Measurements from ENCODE around the gene LHX2.
A peak's percentile ranks its signal among the peaks of the same experiment; 100 is the strongest.

Gene LHX2

DNA sequence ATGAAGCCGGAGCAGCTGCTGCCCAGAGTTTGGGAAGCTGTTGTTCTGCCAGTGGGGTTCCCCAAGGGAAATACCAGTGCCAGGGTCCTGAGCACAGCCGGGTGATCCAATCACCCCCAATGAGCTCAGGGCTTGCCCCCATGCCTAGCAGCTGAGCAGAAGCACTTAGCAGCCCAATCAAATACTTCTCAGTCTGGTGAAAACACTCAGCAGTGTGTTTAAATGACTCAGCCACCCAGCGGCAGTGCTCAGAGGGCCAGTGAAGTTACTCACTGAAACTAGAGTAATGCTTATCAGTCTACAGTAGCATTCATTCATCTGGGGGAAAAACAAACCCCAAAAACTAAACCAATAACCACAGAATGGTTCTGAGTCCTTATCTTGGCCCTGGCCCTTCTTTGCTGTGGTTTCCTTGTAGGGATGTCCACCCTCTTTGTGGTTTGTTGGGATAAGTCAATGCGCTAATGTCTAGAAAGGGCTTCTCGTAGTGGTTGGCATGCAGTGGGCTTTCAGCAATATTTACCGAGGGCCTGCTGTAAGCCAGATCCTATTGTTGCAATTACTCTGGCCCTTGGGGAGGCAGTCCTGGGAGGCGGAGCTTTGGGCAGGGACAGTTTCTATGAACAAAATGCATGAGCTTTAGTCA lies 43.1 kb downstream of the LHX2 start:
- TF ChIP-seq, protein P1, sequence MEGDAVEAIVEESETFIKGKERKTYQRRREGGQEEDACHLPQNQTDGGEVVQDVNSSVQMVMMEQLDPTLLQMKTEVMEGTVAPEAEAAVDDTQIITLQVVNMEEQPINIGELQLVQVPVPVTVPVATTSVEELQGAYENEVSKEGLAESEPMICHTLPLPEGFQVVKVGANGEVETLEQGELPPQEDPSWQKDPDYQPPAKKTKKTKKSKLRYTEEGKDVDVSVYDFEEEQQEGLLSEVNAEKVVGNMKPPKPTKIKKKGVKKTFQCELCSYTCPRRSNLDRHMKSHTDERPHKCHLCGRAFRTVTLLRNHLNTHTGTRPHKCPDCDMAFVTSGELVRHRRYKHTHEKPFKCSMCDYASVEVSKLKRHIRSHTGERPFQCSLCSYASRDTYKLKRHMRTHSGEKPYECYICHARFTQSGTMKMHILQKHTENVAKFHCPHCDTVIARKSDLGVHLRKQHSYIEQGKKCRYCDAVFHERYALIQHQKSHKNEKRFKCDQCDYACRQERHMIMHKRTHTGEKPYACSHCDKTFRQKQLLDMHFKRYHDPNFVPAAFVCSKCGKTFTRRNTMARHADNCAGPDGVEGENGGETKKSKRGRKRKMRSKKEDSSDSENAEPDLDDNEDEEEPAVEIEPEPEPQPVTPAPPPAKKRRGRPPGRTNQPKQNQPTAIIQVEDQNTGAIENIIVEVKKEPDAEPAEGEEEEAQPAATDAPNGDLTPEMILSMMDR (IDR thresholded peaks at IDR 0.05; ENCODE audit: low read depth, low read length), result peak; percentile 24
- peak; percentile 40 for DNase-seq (ENCODE audit: extremely low read depth, low read depth)

DNA sequence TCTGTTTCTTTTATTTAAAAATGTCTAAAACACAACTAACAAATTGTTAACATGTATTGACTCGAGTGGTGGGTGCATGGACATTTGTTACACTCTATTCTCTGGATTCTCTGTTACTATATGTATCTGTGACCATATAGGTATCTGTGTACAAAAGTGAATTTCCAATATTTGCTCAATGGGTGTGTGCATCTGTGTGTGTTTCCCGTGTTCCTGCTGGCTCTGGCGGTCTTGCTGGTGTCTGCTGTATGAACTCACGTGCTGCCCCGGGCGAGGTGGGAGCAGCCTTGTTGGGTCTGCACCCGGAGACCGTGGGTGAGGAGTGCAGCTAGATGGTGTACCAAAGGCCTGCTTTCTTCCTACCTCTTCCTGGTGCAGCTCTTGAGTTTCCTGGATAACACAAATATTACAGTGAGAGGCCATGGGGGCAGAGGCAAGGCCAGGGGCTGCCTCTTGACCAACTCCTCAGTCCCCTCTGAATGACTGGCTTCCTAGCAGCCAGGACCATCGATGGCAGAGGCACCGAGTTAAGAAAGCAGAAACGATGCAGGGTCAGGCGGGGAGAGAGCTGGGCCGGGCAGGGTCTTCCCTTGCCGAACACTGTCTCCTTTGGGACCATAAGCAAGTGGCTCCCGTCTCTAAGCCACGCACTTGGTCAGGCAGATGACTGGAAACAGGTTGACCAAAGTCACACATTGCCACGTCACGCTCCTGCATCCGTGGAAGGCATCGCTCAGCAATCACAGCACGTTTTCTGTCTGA lies 49.5 kb downstream of the LHX2 start:
- DNase-seq (ENCODE audit: extremely low read depth, low read depth), result no peak
- TF ChIP-seq, protein P1 (IDR thresholded peaks at IDR 0.05; ENCODE audit: low read depth, low read length), result no peak

GRCh38 chr9:124062172-124062571 lies 50.6 kb downstream of the LHX2 start:
- TF ChIP-seq, protein P1 (IDR thresholded peaks at IDR 0.05; ENCODE audit: low read depth, low read length), result no peak
- DNase-seq (ENCODE audit: extremely low read depth, low read depth), result no peak

DNA sequence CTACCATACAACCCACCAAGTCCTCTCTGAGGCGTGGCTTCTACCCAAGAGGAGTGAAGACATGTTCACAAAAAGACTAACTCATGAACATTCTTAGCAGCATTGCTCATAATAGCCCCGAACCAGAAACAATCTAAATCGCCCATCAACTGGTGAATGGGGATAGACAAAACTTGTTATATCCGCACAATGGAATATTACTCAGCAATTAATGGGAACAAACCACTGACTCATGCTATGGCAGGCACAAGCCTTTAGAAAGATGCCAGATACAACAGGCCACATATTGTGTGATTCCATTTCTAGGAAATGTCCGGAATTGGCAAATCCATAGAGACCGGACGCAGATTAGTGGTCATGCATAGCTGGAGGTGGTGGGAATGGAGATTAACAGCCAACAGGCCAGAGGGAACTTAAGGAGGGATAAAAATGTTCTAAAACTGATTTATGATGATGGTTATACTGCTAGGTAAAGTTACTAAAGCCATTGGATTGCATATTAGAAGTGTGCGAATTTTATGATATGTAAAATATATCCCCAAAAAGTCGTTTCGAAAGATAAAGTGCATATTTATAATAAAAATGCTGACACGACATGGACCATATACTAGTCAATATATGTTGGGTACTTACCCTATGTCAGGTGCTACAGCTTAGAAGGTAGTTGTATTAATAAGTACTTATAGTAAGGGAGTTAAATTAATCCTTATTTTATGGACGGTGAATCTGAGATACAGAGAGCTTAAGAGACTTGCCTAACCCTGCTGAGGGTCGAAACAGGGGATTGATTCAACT lies 55.4 kb downstream of the LHX2 start:
- TF ChIP-seq, protein P1 (IDR thresholded peaks at IDR 0.05; ENCODE audit: low read depth, low read length), result no peak
- no peak for DNase-seq (ENCODE audit: extremely low read depth, low read depth)

- no peak for DNase-seq (ENCODE audit: extremely low read depth, low read depth)
- TF ChIP-seq, protein P1 (IDR thresholded peaks at IDR 0.05; ENCODE audit: low read depth, low read length), result no peak
Observed at GRCh38 chr9:124068251-124068650, 56.7 kb downstream of the LHX2 start.

DNA sequence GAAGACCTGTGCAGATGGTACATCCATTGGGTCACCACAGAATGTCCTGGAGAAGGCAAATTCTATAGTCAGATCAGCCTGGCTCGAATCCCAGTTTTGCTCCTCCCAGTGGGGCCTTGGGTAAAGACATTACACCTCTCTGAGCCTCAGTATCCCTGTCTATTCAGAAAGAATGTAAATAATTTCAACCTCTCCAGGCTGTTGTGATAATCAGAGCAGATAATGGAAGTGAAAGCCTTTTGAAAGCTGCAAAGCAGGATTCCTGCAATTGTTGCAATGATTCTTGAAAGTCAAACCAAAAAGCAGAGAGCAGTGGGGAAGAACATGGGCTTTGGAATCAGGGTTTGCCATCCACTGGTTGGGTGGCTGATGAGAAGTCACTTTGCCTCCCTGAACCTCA lies 63.2 kb downstream of the LHX2 start:
- DNase-seq (ENCODE audit: extremely low read depth, low read depth), result no peak
- TF ChIP-seq, protein P1 (IDR thresholded peaks at IDR 0.05; ENCODE audit: low read depth, low read length), result no peak

DNA sequence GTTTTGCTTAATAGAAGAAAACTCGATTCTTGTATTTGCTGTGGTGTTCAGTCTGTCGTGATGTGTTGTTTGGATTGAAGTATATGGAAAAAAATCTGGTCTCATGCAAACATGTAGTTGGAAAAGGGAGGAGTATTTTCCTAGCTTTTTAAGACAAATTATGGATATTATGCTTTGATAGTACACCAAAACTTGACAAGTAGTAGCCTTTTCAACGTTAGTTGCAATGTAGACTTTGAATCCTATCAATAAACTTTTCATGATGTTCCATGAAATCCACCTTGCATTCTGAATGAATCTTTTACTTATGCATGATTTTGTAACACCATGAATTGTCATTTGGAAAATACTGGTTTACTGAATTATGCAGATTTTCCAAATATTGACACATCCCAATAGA lies 64.2 kb downstream of the LHX2 start:
- TF ChIP-seq, protein P1 (IDR thresholded peaks at IDR 0.05; ENCODE audit: low read depth, low read length), result no peak
- no peak for DNase-seq (ENCODE audit: extremely low read depth, low read depth)

Measured in AG09319 (cell line).